DMS114 treated with DMSO at 0.1 percent for 48 hours (cell line): Measurements from ENCODE around the gene LHX5.
"Not testable (repeated sequence)": the region's sequence is repeated elsewhere in the genome, so short reads cannot be mapped to it uniquely, and the experiment has no call there.

Source experiments
- DNase-seq: peaks from one replicate; lab custom pipeline; 2025; ENCODE audit not compliant: unreplicated experiment; lab: John Stamatoyannopoulos, UW

Gene LHX5

DNA sequence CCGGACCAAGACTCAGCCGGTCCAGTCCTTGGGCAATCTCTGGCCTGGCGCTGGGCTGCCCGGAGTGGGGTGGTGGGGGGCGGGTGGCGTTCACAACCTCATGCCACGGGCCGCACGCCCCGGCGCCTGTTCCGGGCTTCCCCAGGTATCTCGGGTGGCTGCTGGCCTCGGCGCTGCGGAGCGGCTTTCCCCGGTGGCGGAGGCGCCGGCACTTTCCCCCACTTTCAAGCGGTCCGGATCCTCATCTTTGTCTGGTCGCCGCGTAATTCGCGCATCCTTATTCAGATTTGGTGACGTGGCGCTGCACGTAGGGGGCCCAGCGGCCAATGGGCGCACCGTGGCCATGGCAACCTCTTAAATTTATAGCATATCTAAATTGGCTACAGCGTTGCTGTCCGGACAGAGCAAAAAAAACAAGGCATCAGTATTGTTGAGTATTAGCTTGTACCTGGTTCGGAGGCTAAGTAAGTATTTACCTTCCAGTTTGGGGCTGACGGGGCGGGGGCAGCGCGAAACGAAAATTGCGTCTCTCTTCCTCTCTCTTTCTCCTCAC, at the start of gene LHX5:
LHX5 (minus strand) TSS at position 253 of the 553 bp plus-strand sequence. CDS start 373 bp downstream, outside the sequence.
- DNase-seq: no peak

DNA sequence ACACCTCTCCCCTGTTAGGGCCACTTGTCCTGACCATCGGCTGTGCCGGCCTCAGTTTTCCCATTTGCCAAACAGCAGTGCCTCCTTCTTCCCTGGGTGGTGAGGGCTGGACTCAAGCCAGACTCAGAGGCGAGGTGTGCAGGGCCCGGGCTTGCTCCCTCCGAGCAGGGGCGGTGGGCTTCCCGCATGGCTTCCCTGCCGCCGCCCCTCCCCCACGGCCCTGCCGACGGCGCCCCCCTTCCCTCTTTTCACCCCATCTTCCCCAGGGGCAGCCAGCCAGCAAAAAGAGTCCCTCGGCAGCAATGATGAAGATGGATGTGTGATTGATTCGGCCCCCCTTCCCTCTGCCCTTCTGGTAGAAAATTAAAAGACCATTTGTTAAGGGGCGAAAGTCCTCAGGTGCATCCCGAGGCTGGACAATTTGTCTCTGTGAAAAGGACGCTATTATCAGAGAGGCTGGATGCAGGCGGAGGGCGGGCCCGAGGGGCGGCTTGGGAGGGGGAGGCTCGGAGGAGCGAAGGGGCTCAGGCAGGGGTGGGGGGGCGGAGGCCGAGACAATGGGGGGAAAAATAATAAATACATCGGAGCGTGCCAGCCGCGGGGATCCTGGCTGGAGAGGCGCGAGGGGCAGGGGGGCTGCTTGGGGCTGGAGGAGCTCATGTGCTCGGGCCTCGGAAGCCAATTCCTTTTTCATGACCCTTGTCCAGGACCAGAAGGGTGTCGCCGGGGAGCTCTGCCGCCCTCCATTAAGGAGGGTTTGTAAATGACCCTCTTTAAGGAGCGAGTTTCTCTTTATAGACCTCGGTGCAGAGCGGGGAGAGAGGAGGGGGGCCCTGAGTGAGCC, 48.0 kb upstream of the LHX5 start:
- DNase-seq: no peak

DNA sequence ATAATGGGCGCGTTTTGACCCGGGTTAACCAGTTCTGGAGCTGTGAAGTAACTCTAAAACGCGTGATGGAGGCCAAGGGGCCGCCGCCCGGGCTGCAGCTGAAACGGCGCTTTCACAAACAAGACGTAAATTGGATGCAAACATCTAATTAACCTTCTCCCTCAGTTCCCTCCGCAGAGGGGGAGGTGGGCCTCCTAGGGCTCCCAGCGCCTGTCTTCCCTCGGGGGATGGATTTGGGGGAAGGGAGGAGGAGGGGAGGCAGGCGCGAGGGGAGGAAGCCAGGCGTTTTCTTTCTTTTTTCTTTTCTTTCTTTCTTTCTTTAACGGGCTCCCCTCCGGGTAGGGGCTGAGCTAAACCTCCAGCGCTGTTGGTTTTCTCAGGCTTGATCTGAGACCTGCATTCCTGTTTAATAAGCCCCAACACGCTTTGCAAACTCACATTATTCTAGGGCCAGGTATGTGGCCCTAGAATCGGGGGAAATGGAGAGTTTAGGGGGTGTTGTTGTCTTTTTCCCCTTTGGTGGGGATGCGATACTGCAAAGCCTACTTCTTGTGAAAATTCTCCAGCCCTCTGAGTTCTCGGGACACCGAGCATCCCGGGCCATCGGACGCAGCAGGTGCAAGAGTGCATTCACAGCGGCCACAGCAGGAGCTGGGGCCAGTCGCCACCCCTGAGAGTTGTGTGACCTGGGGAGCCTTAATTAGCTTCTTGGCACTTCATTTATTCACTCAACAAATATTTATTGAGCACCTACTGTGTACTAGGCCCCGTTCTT, 43.6 kb upstream of the LHX5 start:
- no peak for DNase-seq

DNA sequence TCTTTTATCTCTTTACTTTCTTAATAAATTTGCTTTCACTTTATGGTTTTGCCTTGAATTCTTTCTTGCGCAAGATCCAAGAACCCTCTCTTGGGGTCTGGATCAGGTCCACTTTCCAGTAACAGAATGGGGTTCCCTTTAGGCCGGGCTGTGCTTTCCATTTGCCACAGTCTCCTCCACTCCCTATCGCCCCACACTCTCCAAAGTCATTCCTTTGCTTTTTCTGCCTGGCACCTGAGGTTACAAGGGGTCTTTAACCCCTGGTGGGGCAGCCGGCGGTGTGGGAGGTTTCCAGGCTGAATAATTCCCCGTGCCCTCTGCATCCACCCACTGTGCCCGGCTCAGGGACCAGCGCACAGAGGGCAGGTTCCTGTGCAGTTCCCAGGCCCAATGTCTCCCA, 42.9 kb upstream of the LHX5 start:
- DNase-seq: no peak

- DNase-seq: no peak
These were observed 40.9 kb upstream of the LHX5 start for GRCh38 chr12:113512568-113512967.

DNA sequence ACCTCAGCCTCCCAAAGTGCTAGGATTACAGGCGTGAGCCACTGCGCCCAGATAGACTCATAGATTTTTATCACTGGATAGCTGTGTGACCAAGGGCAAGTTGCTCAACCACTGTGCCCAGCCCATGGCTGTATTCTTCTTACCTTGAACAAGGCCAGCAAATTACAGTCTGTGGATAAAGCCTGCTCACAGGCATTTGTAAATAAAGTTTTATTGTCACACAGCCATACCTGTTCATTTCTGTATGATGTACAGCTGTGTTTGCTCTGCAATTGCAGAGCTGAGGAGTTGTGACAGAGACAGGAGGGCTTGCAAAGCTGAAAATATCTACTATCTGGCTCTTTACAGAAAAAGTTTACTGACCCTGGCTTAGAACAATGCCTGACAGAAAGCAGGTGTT, 35.2 kb upstream of the LHX5 start:
- DNase-seq: no peak

DNA sequence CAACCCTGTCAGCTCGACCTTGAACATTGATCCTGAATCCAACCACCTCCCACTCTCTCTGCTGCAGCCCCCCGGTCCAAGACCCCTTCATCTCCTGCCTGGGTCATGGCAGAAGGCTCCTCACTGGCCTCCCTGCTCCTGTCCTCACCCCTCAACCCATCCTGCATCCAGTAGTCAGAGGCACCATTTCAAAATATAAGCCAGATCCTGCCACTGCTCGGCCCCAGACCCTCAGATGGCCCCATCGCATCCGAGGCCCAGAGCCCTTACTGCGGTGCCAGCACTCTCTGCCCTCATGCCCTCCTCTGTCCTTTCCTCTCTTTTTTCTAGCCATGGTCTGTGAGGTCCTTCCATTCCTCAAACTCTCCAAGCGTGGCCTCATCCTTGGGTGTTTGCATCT, 34.3 kb upstream of the LHX5 start:
- no peak for DNase-seq

DNA sequence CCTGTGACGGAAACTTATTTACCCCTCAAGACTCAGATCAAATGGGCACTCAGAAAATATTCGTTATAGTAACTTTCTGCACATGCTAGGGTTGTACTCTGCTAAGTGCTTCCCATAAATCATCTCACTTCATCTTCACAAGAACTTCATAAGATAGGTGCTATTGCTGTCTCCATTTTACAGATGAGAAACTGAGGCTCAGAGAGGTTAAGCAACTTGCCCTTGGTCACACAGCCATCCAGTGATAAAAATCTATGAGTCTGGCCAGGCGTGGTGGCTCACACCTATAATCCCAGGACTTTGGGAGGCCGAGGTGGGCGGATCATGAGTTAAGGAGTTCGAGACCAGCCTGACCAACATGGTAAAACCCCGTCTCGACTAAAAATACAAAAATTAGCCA, 33.2 kb upstream of the LHX5 start:
- no peak for DNase-seq

DNA sequence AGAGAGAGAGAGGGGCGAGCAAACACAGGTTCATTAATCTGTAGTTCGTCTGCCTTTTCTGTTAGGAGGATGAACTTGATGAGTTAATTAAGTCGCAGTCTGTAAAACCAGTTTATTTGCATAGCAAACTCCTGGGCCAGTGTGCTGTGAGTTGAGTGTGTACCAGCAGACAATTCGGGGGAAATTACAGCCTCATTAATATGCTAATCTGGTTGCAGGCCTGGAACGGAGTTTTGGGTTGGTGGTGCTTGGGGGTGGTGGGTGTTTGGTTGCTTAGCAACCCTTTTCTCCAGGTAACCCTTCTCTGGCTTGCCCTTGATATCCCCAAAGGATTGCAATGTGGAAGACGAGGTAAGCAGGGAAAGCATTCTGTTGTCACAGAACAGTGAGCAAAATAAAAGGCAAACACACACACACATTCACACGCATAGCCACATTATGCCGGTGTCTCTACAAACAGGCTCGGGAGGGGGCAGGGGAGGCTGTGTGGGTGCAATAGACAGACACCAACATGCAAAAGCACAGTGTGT, 29.2 kb upstream of the LHX5 start:
- no peak for DNase-seq

- no peak for DNase-seq
These were observed 28.6 kb upstream of the LHX5 start for GRCh38 chr12:113500306-113500675.

GRCh38 chr12:113498490-113498889, 26.8 kb upstream of the LHX5 start:
- no peak for DNase-seq

DNA sequence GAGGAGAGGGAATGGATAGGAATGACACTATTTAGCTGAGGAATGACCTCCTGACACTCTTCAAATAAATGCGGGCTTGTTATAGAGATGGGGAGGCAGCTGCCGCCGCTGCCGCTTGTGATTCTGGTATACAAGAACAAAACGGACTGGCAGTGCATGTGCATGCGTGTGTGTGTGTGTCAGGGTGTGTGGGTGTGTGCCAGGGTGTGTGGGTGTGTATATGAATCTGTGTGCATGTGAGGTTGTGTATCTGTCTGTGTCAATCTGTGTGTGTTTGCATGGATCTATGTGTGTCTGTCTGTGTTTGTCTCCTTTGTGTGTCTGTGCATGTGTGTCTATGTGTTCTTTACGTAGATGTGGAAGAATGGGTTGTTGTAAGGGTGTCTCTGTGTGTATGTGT, 26.0 kb upstream of the LHX5 start:
- DNase-seq: no peak

GRCh38 chr12:113495941-113496340, 24.3 kb upstream of the LHX5 start:
- not testable (repeated sequence) for DNase-seq

GRCh38 chr12:113488322-113488721, 16.7 kb upstream of the LHX5 start:
- DNase-seq: no peak

GRCh38 chr12:113486722-113487121, 15.1 kb upstream of the LHX5 start:
- no peak for DNase-seq

GRCh38 chr12:113485330-113485729, 13.7 kb upstream of the LHX5 start:
- no peak for DNase-seq

DNA sequence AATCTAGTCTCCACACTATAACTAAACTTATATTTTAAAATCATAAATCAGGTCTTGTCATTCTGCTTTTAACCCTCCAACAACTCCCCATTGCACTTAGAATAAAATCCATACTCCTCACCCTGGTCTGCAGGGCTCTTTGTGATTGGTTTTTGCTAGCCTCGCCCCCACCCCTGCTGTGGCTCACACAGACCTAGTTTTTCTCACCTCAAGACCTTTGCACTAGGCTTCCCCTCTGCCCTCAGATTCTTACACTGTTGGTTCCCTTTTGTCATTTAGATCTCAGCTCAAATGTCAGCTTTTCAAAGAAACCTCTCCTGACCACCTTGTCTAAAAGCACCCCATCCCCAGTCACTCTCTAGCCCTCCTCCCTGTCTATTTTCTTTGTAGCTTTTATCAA, 10.7 kb upstream of the LHX5 start:
- no peak for DNase-seq

DNA sequence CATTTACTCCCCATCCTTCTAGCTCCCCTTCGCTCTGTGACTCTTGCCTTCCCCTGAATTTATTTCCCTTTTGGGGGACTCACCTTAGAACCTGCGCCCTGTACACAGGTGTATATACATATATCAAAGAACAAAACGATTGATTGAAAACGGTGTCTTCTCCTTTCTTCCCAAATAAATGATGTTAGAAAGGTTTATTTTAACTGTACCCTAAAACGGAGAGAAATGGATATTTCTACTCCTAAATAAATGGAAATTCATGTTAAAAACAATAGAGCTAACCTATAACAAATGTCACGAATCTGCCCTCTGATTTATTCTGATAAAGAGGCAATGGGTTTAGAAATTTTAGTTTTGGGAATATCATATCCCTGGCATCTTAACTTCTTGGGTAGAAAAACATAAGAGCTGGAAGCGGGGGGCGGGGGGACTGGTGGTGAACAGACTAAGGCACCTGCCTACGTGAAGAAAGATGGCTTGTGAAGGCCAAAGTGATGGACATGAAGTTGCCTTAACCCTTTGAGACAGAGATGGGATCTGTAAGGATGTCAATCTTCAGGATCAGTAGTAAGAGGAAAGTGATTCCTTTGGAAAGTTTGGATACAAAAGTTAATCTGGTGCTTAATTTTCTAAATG, 8.8 kb upstream of the LHX5 start:
- DNase-seq: no peak

- DNase-seq: no peak
These were observed 8.1 kb upstream of the LHX5 start for GRCh38 chr12:113479590-113480335.

GRCh38 chr12:113479216-113479589, 7.5 kb upstream of the LHX5 start:
- no peak for DNase-seq
